Endometrium (tissue), 2 donors: ENCODE results near the gene LAS1L.
"Not testable (repeated sequence)": the region's sequence is repeated elsewhere in the genome, so short reads cannot be mapped to it uniquely, and the experiment has no call there.

Experiments used
- FAIRE-seq: peaks from 2 replicates; lab custom pipeline; 2012; peaks lifted over from hg19 to GRCh38; lab: Jason Lieb, UNC
- donor health status: control.
- donor health status: control.

Gene LAS1L

GRCh38 chrX:65517923-65518322 lies 16.7 kb downstream of the LAS1L start:
- no peak for FAIRE-seq

DNA sequence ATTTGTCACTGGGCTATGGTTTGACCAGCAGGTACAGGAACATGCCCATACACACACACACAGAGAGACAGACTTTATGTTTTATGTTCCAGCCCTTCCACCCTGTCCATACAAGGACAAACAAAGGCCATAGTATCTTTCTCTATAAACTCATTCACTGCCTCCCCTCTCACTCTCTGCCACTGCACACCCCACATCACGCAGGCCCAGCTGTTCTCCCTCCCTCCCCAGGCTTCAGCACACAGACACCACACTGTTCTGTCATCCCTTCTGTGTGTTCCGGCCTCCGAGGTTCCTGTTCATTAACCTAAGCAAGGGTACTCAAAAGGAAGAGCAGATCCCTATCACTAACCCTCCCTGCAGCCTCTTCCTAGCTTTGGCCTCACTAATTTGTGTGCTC lies 17.8 kb downstream of the LAS1L start:
- FAIRE-seq, result no peak

GRCh38 chrX:65513610-65514009 lies 21.0 kb downstream of the LAS1L start:
- no peak for FAIRE-seq

- no peak for FAIRE-seq
Measured at GRCh38 chrX:65509400-65509799, 25.2 kb downstream of the LAS1L start.

DNA sequence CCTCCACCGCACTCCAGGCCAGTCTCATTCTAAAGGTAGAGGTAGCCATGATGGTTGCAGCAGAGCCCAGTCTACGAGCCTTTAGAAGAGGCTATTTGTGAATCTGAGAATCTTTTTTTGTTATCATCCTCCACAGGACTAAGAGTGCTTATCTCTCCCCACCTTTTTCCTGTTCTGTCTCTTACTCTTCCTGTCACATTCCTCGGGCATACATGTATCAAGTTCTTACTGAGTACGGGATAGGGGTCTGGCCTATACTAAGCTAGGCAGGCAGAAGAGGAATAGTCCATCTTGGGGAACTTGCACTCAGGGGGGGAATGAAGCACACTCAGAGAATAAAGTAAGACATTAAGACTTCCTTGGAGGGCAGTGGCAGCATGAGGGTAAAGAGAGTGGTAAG lies 25.7 kb downstream of the LAS1L start:
- no peak for FAIRE-seq

- FAIRE-seq, result no peak
Measured at GRCh38 chrX:65502618-65503017, 32.0 kb downstream of the LAS1L start.

- no peak for FAIRE-seq
Measured at GRCh38 chrX:65493431-65493830, 41.2 kb downstream of the LAS1L start.

- FAIRE-seq, result no peak
Measured at GRCh38 chrX:65491620-65492019, 43.0 kb downstream of the LAS1L start.

GRCh38 chrX:65488495-65488894 lies 46.1 kb downstream of the LAS1L start:
- no peak for FAIRE-seq

GRCh38 chrX:65480960-65481359 lies 53.6 kb downstream of the LAS1L start:
- no peak for FAIRE-seq

DNA sequence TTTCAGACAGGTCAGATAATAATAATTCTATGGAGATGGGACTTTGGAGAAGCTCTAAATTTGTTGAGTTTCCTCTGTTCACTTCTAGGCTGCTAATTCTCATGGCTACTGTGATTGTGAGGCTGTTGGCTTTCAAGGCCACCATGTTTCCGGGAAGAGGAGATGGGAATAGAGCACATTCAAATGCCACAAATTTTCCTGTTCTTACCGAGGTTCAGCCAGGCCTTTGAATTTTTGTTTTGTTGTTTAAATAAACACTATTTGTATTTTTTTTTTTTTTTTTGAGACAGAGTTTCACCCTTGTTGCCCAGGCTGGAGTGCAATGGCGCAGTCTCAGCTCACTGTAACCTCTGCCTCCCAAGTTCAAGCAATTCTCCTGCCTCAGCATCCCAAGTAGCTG lies 55.5 kb downstream of the LAS1L start:
- FAIRE-seq, result not testable (repeated sequence)

GRCh38 chrX:65476564-65476963 lies 58.0 kb downstream of the LAS1L start:
- FAIRE-seq, result no peak

- FAIRE-seq, result no peak
Measured at GRCh38 chrX:65463550-65463949, 71.0 kb downstream of the LAS1L start.
